SK-N-SH treated with all-trans-retinoic acid at 6 μM for 48 hours (cell line): ENCODE results near the gene KANTR.

Experiments
- ARNTL ChIP-seq: fragments of 450-650 bp; formaldehyde crosslinking; IDR thresholded peaks from 2 replicates; pipeline ENCODE4 v1.5.0; 2020; ENCODE audit warnings: low read depth, mild to moderate bottlenecking, moderate library complexity, borderline replicate concordance
- CSRNP3 ChIP-seq: fragments of 250-450 bp; sonication (Bioruptor Pico); IDR thresholded peaks from 2 replicates; pipeline ENCODE4 v1.5.1; 2021; ENCODE audit warnings: mild to moderate bottlenecking, moderate library complexity
- OSR1 ChIP-seq: fragments of 250-450 bp; sonication (Bioruptor Pico); IDR thresholded peaks from 2 replicates; pipeline ENCODE4 v1.8.0; 2022; ENCODE audit warnings: moderate library complexity, mild to moderate bottlenecking, inconsistent platforms
- PATZ1 ChIP-seq: fragments of 250-450 bp; sonication (Bioruptor Pico); IDR thresholded peaks from 2 replicates; pipeline ENCODE4 v1.8.0; 2020; ENCODE audit warnings: mild to moderate bottlenecking, moderate library complexity, borderline replicate concordance
- RARB ChIP-seq: fragments of 250-450 bp; sonication (Bioruptor Pico); IDR thresholded peaks from 2 replicates; pipeline ENCODE4 v1.8.0; 2021; ENCODE audit warnings: mild to moderate bottlenecking, moderate library complexity
- SNAI2 ChIP-seq: fragments of 250-450 bp; sonication (Bioruptor Pico); IDR thresholded peaks from 2 replicates; pipeline ENCODE4 v1.5.0; 2020; ENCODE audit warnings: mild to moderate bottlenecking, moderate library complexity
- TCF4 ChIP-seq: fragments of 250-450 bp; sonication (Bioruptor Pico); IDR thresholded peaks from 2 replicates; pipeline ENCODE4 v1.8.0; 2021; ENCODE audit warnings: mild to moderate bottlenecking, moderate library complexity, borderline replicate concordance
- TSHZ2 ChIP-seq: fragments of 250-450 bp; sonication (Bioruptor Pico); IDR thresholded peaks from 2 replicates; pipeline ENCODE4 v1.5.0; 2020; ENCODE audit warnings: mild to moderate bottlenecking, moderate library complexity
- ZC3H10 ChIP-seq: fragments of 250-450 bp; sonication (Bioruptor Pico); IDR thresholded peaks from 2 replicates; pipeline ENCODE4 v1.5.1; 2021; ENCODE audit warnings: mild to moderate bottlenecking, moderate library complexity
- ZFP3 ChIP-seq: fragments of 250-450 bp; sonication (Bioruptor Pico); IDR thresholded peaks from 2 replicates; pipeline ENCODE4 v1.5.0; 2020; ENCODE audit warnings: mild to moderate bottlenecking, moderate library complexity
- ZFP30 ChIP-seq: fragments of 450-650 bp; formaldehyde crosslinking; IDR thresholded peaks from 2 replicates; pipeline ENCODE4 v1.5.0; 2022; ENCODE audit warnings: mild to moderate bottlenecking, moderate library complexity

- TF ChIP-seq ZFP30 (CRISPR knock-in tag), result no peak
- no peak for TF ChIP-seq RARB (CRISPR knock-in tag)
- no peak for TF ChIP-seq TSHZ2
- TF ChIP-seq OSR1 (CRISPR knock-in tag), result no peak
- no peak for TF ChIP-seq ARNTL
- TF ChIP-seq TCF4 (CRISPR knock-in tag), result no peak
- no peak for TF ChIP-seq ZC3H10 (CRISPR knock-in tag)
- TF ChIP-seq SNAI2, result no peak
- TF ChIP-seq ZFP3 (CRISPR knock-in tag), result no peak
- no peak for TF ChIP-seq CSRNP3 (CRISPR knock-in tag)
- no peak for TF ChIP-seq PATZ1
Observed at GRCh38 chrX:53065104-53065503, 28.8 kb upstream of the KANTR start.
